Neural cell (in vitro differentiated cells): ENCODE results near the gene SHTN1. TPM values are rescaled to one million over a fixed set of nuclear protein-coding genes. Genes with fewer than 3 reads are reported as not detected.

Experiments used
- H2AFZ ChIP-seq: fragments of 200-600, 300-800 bp; sonication (generic), shearing (Covaris generic); 2 replicates; pipeline ENCODE4 v1.6.0; 2014; ENCODE audit warnings: low read depth, mild to moderate bottlenecking, antibody characterized with exemption, low read length, moderate library complexity
- H3F3A ChIP-seq: fragments of 200-600 bp; shearing (Covaris generic); 2 replicates; pipeline ENCODE4 v1.6.1; 2016; ENCODE audit warnings: mild to moderate bottlenecking, moderate library complexity, mixed read lengths, antibody characterized with exemption, low read length; ENCODE audit not compliant: insufficient read depth, poor library complexity, severe bottlenecking
- H3K27ac ChIP-seq: fragments of 200-600, 300-800 bp; sonication (generic), shearing (Covaris generic); 2 replicates; pipeline ENCODE4 v1.5.1; 2014; ENCODE audit warnings: mild to moderate bottlenecking, low read length, moderate library complexity
- H3K27me3 ChIP-seq: fragments of 300-800, 200-600 bp; sonication (generic), shearing (Covaris generic); 2 replicates; pipeline ENCODE4 v1.6.0; 2014; ENCODE audit warnings: mild to moderate bottlenecking, low read depth, low read length, moderate library complexity; ENCODE audit not compliant: insufficient read depth
- H3K36me3 ChIP-seq: fragments of 300-800, 200-600 bp; sonication (generic), shearing (Covaris generic); 2 replicates; pipeline ENCODE4 v1.5.1; 2014; ENCODE audit warnings: mild to moderate bottlenecking, antibody characterized with exemption, low read length, moderate library complexity; ENCODE audit not compliant: insufficient read depth
- H3K4me2 ChIP-seq: fragments of 300-800, 200-600 bp; sonication (generic), shearing (Covaris generic); 2 replicates; pipeline ENCODE4 v1.6.0; 2014; ENCODE audit warnings: mild to moderate bottlenecking, low read length
- H3K4me3 ChIP-seq: fragments of 300-800, 200-600 bp; sonication (generic), shearing (Covaris generic); 2 replicates; pipeline ENCODE4 v1.5.1; 2014; ENCODE audit warnings: mild to moderate bottlenecking, low read length, moderate library complexity
- H3K79me2 ChIP-seq: fragments of 200-600 bp; shearing (Covaris generic); replicated peaks from 2 replicates; pipeline ENCODE4 v1.6.0; 2014; ENCODE audit warnings: mild to moderate bottlenecking, low read length, moderate library complexity; ENCODE audit not compliant: insufficient read depth
- H3K9ac ChIP-seq: fragments of 300-800, 200-600 bp; sonication (generic), shearing (Covaris generic); 2 replicates; pipeline ENCODE4 v1.6.1; 2016; ENCODE audit warnings: mild to moderate bottlenecking, low read length, mixed read lengths
- H3K9me2 ChIP-seq: fragments of 200-600 bp; shearing (Covaris generic); 2 replicates; pipeline ENCODE4 v1.6.1; 2016; ENCODE audit warnings: mild to moderate bottlenecking, low read length, mixed read lengths; ENCODE audit not compliant: insufficient read depth
- H3K9me3 ChIP-seq: fragments of 200-600, 300-800 bp; sonication (generic), shearing (Covaris generic); 2 replicates; pipeline ENCODE4 v1.6.1; 2016; ENCODE audit warnings: mild to moderate bottlenecking, mixed run types, low read length, moderate library complexity, mixed read lengths
- H4K20me1 ChIP-seq: fragments of 200-600 bp; shearing (Covaris generic); 2 replicates; pipeline ENCODE4 v1.6.1; 2016; ENCODE audit warnings: mild to moderate bottlenecking, mixed run types; ENCODE audit not compliant: insufficient read depth
- CTCF ChIP-seq: fragments of 450-650 bp; IDR thresholded peaks from 2 replicates; pipeline ENCODE4 v1.5.1; 2014; ENCODE audit warnings: antibody characterized with exemption, mild to moderate bottlenecking, moderate library complexity; ENCODE audit not compliant: poor library complexity, severe bottlenecking
- EP300 ChIP-seq: fragments of 450-650 bp; conservative IDR thresholded peaks from 2 replicates; pipeline ENCODE4 v1.6.1; 2014; ENCODE audit warnings: antibody characterized with exemption, mild to moderate bottlenecking, moderate library complexity; ENCODE audit not compliant: poor library complexity, severe bottlenecking
- EZH2 ChIP-seq: fragments of 200-600, 300-800 bp; shearing (Covaris generic), sonication (generic); IDR thresholded peaks from 2 replicates; pipeline ENCODE4 v1.6.1; 2014; ENCODE audit warnings: antibody characterized with exemption, low read length, borderline replicate concordance, mild to moderate bottlenecking; ENCODE audit not compliant: insufficient read depth, poor library complexity, severe bottlenecking
- MXI1 ChIP-seq: fragments of 450-650 bp; conservative IDR thresholded peaks from 2 replicates; pipeline ENCODE4 v1.6.1; 2014; ENCODE audit warnings: antibody characterized with exemption, mild to moderate bottlenecking; ENCODE audit not compliant: poor library complexity, severe bottlenecking
- POLR2AphosphoS5 ChIP-seq: IDR thresholded peaks from 2 replicates; pipeline ENCODE4 v1.6.1; 2012
- RAD21 ChIP-seq: fragments of 450-650 bp; conservative IDR thresholded peaks from 2 replicates; pipeline ENCODE4 v1.6.1; 2014; ENCODE audit warnings: antibody characterized with exemption, mild to moderate bottlenecking, moderate library complexity
- SMC3 ChIP-seq: fragments of 450-650 bp; conservative IDR thresholded peaks from 2 replicates; pipeline ENCODE4 v1.6.1; 2014; ENCODE audit warnings: antibody characterized with exemption, mild to moderate bottlenecking, moderate library complexity; ENCODE audit not compliant: poor library complexity
- TAF1 ChIP-seq: IDR thresholded peaks from 2 replicates; pipeline ENCODE4 v1.6.1; 2012; ENCODE audit warnings: low read depth
- polyA plus RNA-seq: library from polyadenylated mRNA; depleted of rRNA; stranded (reverse); fragments of >200 nt; gene quantifications from 2 replicates; pipeline ENCODE4 v1.2.3, GENCODE V29; 2014
- TF ChIP-seq, protein P1 (sequence below): IDR thresholded peaks from 2 replicates; pipeline ENCODE4 v1.6.1; 2012; ENCODE audit warnings: borderline replicate concordance

The SHTN1 gene
- polyA plus RNA-seq, 1 donor from 2014 or later, result 55.8 TPM

- Histone ChIP-seq H4K20me1 (no peaks in the 10 kb centered on the region), H3K9me3 (no peaks in the 10 kb centered on the region), H3K4me3 (no peak overlapping the region), H2AFZ (no peak overlapping the region), H3K27ac (no peak overlapping the region), H3K9me2 (no peaks in the 10 kb centered on the region), H3K36me3 (no peaks in the 10 kb centered on the region), H3F3A (peaks cover 5% of the 10 kb centered on the region), H3K4me2 (no peak overlapping the region), H3K79me2 (no peaks in the 10 kb centered on the region), H3K27me3 (no peaks in the 10 kb centered on the region), H3K9ac (no peak overlapping the region)
- TF ChIP-seq EP300 (no peak), MXI1 (no peak), TAF1 (no peak), EZH2 (no peak), POLR2AphosphoS5 (no peak), CTCF (no peak), SMC3 (no peak), RAD21 (no peak)
- TF ChIP-seq, protein P1, sequence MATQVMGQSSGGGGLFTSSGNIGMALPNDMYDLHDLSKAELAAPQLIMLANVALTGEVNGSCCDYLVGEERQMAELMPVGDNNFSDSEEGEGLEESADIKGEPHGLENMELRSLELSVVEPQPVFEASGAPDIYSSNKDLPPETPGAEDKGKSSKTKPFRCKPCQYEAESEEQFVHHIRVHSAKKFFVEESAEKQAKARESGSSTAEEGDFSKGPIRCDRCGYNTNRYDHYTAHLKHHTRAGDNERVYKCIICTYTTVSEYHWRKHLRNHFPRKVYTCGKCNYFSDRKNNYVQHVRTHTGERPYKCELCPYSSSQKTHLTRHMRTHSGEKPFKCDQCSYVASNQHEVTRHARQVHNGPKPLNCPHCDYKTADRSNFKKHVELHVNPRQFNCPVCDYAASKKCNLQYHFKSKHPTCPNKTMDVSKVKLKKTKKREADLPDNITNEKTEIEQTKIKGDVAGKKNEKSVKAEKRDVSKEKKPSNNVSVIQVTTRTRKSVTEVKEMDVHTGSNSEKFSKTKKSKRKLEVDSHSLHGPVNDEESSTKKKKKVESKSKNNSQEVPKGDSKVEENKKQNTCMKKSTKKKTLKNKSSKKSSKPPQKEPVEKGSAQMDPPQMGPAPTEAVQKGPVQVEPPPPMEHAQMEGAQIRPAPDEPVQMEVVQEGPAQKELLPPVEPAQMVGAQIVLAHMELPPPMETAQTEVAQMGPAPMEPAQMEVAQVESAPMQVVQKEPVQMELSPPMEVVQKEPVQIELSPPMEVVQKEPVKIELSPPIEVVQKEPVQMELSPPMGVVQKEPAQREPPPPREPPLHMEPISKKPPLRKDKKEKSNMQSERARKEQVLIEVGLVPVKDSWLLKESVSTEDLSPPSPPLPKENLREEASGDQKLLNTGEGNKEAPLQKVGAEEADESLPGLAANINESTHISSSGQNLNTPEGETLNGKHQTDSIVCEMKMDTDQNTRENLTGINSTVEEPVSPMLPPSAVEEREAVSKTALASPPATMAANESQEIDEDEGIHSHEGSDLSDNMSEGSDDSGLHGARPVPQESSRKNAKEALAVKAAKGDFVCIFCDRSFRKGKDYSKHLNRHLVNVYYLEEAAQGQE, result no peak
Observed at GRCh38 chr10:116853701-116854100, 151.3 kb downstream of the SHTN1 start.

GRCh38 chr10:116853287-116853686 lies 151.7 kb downstream of the SHTN1 start:
- peaks cover 7% of the 10 kb centered on the region for H3F3A ChIP-seq

More at GRCh38 chr10:116853287-116853686, 151.7 kb downstream of the SHTN1 start:
- no peak overlapping the region for H3K4me3 ChIP-seq
- no peaks in the 10 kb centered on the region for H3K9me3 ChIP-seq
- no peak overlapping the region for H3K9ac ChIP-seq
- no peak overlapping the region for H3K27ac ChIP-seq
- H3K9me2 ChIP-seq, result no peaks in the 10 kb centered on the region
- H2AFZ ChIP-seq, result no peak overlapping the region
- TF ChIP-seq CTCF, result no peak
- TF ChIP-seq POLR2AphosphoS5, result no peak
- no peak for TF ChIP-seq SMC3
- TF ChIP-seq EZH2, result no peak
- TF ChIP-seq TAF1, result no peak
- H3K27me3 ChIP-seq, result no peaks in the 10 kb centered on the region
- no peaks in the 10 kb centered on the region for H3K79me2 ChIP-seq
- H4K20me1 ChIP-seq, result no peaks in the 10 kb centered on the region
- no peaks in the 10 kb centered on the region for H3K36me3 ChIP-seq
- no peak overlapping the region for H3K4me2 ChIP-seq
